RWPE2 (cell line): Measurements from ENCODE around the gene OSBPL10.

Source experiments
- ATAC-seq: fragments of 200-7000 bp; cut with Tn5 transposase; 3 replicates; pipeline ENCODE4 v1.9.1; 2021; ENCODE audit warnings: low read depth
- DNase-seq: peaks from one replicate; pipeline ENCODE4 v3.0.0-alpha.2; 2020; ENCODE audit warnings: low spot score
- H3K27ac ChIP-seq: fragments of 450-650 bp; 2 replicates; pipeline ENCODE4 v1.5.1; 2017; ENCODE audit warnings: mild to moderate bottlenecking; ENCODE audit not compliant: poor library complexity, severe bottlenecking
- H3K27me3 ChIP-seq: fragments of 250-450 bp; sonication (Bioruptor Pico); 2 replicates; pipeline ENCODE4 v1.5.1; 2021; ENCODE audit warnings: mild to moderate bottlenecking, moderate library complexity; ENCODE audit not compliant: insufficient read depth, poor library complexity, severe bottlenecking
- H3K36me3 ChIP-seq: fragments of 250-450 bp; sonication (Bioruptor Pico); 2 replicates; pipeline ENCODE4 v1.5.1; 2020; ENCODE audit warnings: low read depth, mild to moderate bottlenecking, moderate library complexity
- H3K4me1 ChIP-seq: fragments of 250-450 bp; sonication (Bioruptor Pico); 2 replicates; pipeline ENCODE4 v1.5.1; 2021; ENCODE audit warnings: mild to moderate bottlenecking, moderate library complexity; ENCODE audit not compliant: insufficient read depth, poor library complexity, severe bottlenecking
- H3K4me3 ChIP-seq: fragments of 250-450 bp; sonication (Bioruptor Pico); 2 replicates; pipeline ENCODE4 v1.5.1; 2021; ENCODE audit warnings: mild to moderate bottlenecking, moderate library complexity; ENCODE audit not compliant: severe bottlenecking
- H3K9me3 ChIP-seq: fragments of 250-450 bp; sonication (Bioruptor Pico); 2 replicates; pipeline ENCODE4 v1.5.1; 2021; ENCODE audit warnings: mild to moderate bottlenecking, moderate library complexity; ENCODE audit not compliant: severe bottlenecking
- TF ChIP-seq, protein P1 (sequence below): fragments of 450-650 bp; IDR thresholded peaks from one replicate; pipeline ENCODE4 v1.5.1; 2017; ENCODE audit warnings: mild to moderate bottlenecking, moderate library complexity; ENCODE audit not compliant: poor library complexity, severe bottlenecking

OSBPL10 gene

DNA sequence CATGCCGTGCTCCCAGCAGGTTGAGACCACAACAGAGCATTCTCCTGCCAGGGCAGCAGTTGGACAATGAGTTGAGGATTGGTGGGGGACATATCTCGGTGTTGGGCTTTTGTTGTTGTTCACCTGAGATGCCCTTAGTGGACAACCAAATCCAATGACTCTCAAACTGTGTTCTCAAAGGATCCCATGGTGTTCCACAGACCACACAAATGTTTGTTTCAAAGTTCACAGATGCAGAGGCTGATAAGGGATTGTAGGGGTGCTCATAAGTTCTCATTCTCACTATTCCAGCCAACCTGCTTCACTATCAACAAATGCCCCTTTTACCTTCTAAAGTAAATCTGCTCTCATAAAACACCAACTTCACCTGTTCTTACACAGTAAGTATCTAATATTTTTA, 159.9 kb downstream of the OSBPL10 start:
- TF ChIP-seq, protein P1, sequence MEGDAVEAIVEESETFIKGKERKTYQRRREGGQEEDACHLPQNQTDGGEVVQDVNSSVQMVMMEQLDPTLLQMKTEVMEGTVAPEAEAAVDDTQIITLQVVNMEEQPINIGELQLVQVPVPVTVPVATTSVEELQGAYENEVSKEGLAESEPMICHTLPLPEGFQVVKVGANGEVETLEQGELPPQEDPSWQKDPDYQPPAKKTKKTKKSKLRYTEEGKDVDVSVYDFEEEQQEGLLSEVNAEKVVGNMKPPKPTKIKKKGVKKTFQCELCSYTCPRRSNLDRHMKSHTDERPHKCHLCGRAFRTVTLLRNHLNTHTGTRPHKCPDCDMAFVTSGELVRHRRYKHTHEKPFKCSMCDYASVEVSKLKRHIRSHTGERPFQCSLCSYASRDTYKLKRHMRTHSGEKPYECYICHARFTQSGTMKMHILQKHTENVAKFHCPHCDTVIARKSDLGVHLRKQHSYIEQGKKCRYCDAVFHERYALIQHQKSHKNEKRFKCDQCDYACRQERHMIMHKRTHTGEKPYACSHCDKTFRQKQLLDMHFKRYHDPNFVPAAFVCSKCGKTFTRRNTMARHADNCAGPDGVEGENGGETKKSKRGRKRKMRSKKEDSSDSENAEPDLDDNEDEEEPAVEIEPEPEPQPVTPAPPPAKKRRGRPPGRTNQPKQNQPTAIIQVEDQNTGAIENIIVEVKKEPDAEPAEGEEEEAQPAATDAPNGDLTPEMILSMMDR, result no peak
- Histone ChIP-seq H3K4me3 (no peak overlapping the region), H3K27ac (no peak overlapping the region), H3K36me3 (peaks cover 33% of the 10 kb centered on the region), H3K27me3 (no peaks in the 10 kb centered on the region), H3K4me1 (no peaks in the 10 kb centered on the region), H3K9me3 (no peaks in the 10 kb centered on the region)
- no peak for DNase-seq
- no peak for ATAC-seq

DNA sequence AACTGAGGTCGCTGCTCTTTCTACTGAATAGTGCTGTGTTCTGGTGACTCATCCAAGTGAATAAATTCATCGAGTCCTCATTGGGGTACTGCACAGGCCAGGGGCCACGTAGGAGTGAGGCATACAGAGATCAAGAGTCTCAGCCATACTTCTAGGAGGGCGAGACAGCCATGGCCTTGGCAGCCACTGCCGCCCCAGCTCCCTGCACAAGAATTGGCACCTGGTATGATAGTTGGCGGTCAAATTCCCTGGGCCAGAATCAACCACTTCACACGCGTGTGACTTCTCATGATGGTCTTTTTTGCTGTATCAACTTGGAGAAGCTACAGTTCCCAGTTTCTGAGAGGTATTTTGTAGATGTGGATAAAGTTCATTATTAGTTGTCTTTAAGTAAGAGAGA, 161.6 kb downstream of the OSBPL10 start:
- ATAC-seq, result no peak
- H3K36me3 ChIP-seq, result peaks cover 29% of the 10 kb centered on the region
- no peak for DNase-seq
- H3K27me3 ChIP-seq, result no peaks in the 10 kb centered on the region
- TF ChIP-seq, protein P1, result no peak
- H3K4me1 ChIP-seq, result no peaks in the 10 kb centered on the region
- no peaks in the 10 kb centered on the region for H3K9me3 ChIP-seq
- no peak overlapping the region for H3K27ac ChIP-seq
- no peak overlapping the region for H3K4me3 ChIP-seq

DNA sequence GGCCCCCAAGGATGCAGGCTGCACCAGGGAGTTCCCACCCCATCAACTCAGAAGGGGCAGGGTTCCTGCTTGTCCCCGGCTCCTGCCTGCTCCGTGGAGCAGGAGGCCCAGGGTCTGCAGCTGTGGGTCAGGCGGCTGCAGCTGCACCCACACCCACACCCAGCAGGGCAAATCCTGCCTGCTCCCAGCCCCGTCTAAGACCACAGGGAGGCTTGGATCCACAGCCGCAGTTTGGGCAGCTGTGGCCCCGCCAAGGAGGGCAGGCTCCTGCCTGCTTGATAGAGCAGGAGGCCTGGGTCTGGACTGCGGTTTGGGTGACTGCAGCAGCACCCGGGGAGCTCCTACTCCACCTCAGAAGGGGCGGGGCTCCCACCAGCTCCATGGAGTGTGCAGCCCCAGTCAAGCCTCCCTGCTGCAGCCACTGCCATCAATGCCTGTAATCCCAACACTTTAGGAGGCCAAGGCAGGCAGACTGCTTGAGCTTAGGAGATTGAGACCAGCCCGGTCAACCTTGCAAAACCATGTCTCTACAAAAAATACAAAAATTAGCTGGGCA, 163.6 kb downstream of the OSBPL10 start:
- Histone ChIP-seq H3K4me3 (no peak overlapping the region), H3K4me1 (no peaks in the 10 kb centered on the region), H3K27ac (no peak overlapping the region), H3K9me3 (no peaks in the 10 kb centered on the region), H3K27me3 (no peaks in the 10 kb centered on the region), H3K36me3 (peaks cover 29% of the 10 kb centered on the region)
- ATAC-seq (no peak), DNase-seq (no peak)
- TF ChIP-seq, protein P1, result no peak

DNA sequence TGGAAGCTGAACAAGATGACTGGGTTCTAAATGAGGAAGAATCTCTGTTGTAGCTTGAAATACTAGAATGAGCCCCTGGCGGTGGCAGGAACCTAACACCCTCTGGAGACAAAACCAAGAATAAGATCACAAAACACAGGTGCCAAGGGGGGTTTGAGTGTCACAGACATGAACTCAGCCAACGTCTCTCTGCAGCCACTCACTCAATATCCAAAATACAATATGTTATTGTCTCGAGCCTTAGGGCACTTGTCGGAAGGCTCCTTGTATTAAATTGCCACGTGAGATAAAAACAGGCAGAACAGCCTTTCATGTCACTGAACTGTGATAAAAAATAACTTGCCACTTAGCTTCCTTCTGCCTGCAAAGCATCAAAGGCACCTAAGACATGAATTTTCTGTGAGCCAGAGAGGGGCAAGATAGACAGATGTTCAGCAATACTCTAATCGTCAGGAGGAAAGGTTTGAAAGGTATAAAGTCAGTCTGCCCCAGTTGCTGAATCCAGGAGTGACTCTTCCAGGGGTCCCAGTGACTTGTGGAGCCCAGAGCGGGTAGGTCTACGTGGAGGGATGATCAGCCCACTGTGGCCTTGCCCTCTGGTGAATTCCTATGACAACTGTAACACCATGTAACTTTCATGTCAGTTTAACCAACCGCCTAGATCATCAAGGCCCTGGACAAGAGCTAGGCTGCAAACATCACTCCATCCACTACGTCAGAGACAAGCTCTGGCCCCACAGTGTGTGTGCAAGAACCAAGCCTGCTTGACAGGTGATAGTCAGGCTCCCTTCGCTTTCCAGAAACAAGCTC, 165.2 kb downstream of the OSBPL10 start:
- no peak for DNase-seq
- ATAC-seq, result no peak
- Histone ChIP-seq H3K36me3 (peaks cover 20% of the 10 kb centered on the region), H3K9me3 (no peaks in the 10 kb centered on the region), H3K27me3 (no peaks in the 10 kb centered on the region), H3K4me3 (no peak overlapping the region), H3K27ac (no peak overlapping the region), H3K4me1 (no peaks in the 10 kb centered on the region)
- TF ChIP-seq, protein P1, result no peak

DNA sequence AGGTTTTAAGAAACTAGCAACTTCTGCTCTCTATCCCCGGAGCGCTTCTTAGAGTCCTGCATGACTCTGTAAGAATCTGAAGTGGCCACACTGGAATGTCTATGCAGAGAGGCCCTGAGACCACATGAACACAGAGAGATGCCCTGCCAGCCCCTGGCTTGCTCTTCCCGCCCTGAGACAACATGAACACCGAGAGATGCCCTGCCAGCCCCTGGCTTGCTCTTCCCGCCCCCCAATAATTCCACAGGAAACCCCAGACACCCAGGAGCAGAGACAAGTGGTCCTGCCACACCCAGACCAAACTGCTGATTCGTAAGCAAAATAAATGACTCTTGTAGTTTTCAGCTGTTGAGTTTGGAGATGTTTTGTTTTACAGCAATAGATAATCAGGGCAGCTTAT, 166.1 kb downstream of the OSBPL10 start:
- Histone ChIP-seq H3K4me1 (no peaks in the 10 kb centered on the region), H3K27ac (no peak overlapping the region), H3K9me3 (no peaks in the 10 kb centered on the region), H3K27me3 (no peaks in the 10 kb centered on the region), H3K4me3 (no peak overlapping the region), H3K36me3 (peaks cover 17% of the 10 kb centered on the region)
- ATAC-seq (no peak), DNase-seq (no peak)
- TF ChIP-seq, protein P1, result no peak
